ENCODE measurements around the gene STAT1.

STAT1 gene

DNA sequence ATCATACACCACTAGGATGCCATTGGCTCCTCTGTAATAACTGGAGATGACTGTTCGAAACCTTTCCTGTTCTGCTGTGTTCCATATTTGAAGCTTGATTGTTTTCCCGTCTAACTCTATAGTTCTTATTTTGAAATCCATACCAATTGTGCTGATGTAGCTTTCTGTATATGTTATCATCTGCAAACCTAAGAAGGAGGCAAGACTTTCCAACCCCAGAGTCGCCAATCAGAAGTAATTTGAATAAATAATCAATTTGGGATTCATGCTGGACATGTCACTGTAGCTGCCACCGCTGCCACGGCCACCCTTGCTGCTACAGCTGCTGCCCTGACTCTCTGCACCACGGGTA lies 20.7 kb downstream of the STAT1 start:
- H3K27ac Mint-ChIP-seq = peak overlapping the region; percentile 70
- DNase-seq (ENCODE audit: low spot score) = no peak
- H3K4me3 Mint-ChIP-seq = no peak overlapping the region
- H3K9me3 Mint-ChIP-seq = no peaks in the 10 kb centered on the region
- H3K4me1 Mint-ChIP-seq (ENCODE audit: low read depth) = peaks cover 47% of the 10 kb centered on the region
- H3K36me3 Mint-ChIP-seq (ENCODE audit: low read depth) = peaks cover 90% of the 10 kb centered on the region
- H3K27me3 Mint-ChIP-seq (ENCODE audit: low read depth) = no peaks in the 10 kb centered on the region

DNA sequence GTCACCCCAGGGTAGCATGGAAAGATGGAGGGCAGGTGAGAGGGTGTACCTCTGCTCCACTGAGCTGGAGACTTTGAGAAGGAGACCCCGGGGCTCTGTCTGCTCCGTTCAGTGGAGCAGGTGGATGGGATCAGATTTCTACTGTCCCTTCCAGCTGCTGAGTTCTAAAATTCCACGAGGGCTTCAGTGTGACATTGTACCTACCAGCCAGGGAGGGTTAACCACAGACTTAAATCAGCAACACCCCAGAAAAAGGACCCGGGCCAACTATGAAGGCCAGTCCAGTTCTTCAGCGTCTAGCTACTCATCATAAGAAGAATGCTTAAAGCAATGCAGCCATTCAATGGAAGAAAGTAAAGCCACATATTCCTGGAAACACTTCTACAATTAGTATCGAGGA lies 23.8 kb downstream of the STAT1 start:
- no peaks in the 10 kb centered on the region for H3K9me3 Mint-ChIP-seq
- no peak overlapping the region for H3K4me3 Mint-ChIP-seq
- no peak for DNase-seq (ENCODE audit: low spot score)
- H3K4me1 Mint-ChIP-seq (ENCODE audit: low read depth) = peaks cover 43% of the 10 kb centered on the region
- H3K36me3 Mint-ChIP-seq (ENCODE audit: low read depth) = peaks cover 85% of the 10 kb centered on the region
- no peaks in the 10 kb centered on the region for H3K27me3 Mint-ChIP-seq (ENCODE audit: low read depth)
- no peak overlapping the region for H3K27ac Mint-ChIP-seq

DNA sequence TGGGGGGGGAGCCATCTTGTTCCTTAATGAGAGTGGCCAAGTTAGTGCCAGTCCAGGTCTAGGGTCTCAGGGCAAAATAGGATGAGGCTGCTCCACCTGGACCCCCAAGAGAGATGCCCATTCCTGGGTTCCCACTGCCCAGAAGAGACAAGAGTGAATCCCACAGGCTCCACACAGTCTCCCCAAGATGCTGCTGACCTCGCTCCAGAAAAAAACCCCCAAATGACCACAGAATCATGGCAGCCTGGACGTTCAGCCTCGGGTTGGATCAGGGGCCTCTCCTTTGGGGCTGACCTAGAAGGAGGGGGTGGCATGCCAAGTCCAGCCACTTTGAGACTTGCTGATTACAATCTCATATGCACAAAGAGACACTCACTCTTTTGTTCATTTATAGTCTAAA lies 25.1 kb downstream of the STAT1 start:
- H3K4me3 Mint-ChIP-seq = no peak overlapping the region
- H3K27ac Mint-ChIP-seq = no peak overlapping the region
- H3K4me1 Mint-ChIP-seq (ENCODE audit: low read depth) = peaks cover 44% of the 10 kb centered on the region
- H3K9me3 Mint-ChIP-seq = no peaks in the 10 kb centered on the region
- peaks cover 88% of the 10 kb centered on the region for H3K36me3 Mint-ChIP-seq (ENCODE audit: low read depth)
- no peak for DNase-seq (ENCODE audit: low spot score)
- no peaks in the 10 kb centered on the region for H3K27me3 Mint-ChIP-seq (ENCODE audit: low read depth)

DNA sequence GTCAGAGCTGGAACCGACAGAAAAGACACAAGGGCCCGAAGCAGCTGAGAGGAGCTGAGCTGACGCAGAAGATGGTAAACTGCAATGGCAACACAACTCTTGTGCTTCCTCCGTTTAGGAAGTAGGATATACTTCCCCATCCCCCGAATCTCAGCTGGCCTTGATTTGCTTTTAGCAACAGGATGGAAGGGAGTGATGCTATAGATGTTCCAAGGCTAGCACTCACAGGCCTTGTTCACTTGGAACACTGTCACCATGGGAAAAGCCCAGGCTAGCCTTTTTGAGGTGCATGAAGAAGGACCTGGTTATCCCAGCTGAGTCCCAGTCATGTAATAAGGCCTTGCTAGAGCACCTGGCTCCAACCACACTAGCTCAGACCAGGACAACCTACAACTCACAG lies 26.0 kb downstream of the STAT1 start:
- Mint-ChIP-seq H3K9me3 (no peaks in the 10 kb centered on the region), H3K27me3 (ENCODE audit: low read depth) (no peaks in the 10 kb centered on the region), H3K27ac (peak overlapping the region; percentile 41), H3K4me1 (ENCODE audit: low read depth) (peaks cover 40% of the 10 kb centered on the region), H3K36me3 (ENCODE audit: low read depth) (peaks cover 85% of the 10 kb centered on the region), H3K4me3 (no peak overlapping the region)
- no peak for DNase-seq (ENCODE audit: low spot score)

DNA sequence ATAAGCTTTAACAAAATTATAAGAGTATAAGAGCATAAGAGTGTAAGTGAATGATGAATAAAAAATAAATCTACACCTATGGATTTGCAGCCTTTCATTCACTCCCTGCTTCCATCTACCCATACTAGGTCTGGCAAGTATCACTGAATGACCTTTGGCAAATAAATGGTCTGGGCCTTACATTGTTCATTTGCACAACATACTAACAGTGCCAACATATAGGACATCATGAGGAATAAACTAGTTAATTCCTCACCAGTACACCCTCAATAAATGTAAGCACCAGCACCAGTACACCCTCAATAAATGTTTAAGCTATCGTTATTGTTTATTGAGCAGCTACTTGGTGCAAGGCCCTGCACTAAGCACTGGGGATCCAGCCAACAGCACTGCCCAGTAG lies 26.9 kb downstream of the STAT1 start:
- no peak overlapping the region for H3K4me3 Mint-ChIP-seq
- peaks cover 86% of the 10 kb centered on the region for H3K36me3 Mint-ChIP-seq (ENCODE audit: low read depth)
- no peak for DNase-seq (ENCODE audit: low spot score)
- H3K9me3 Mint-ChIP-seq = no peaks in the 10 kb centered on the region
- H3K27ac Mint-ChIP-seq = peak overlapping the region; percentile 67
- peaks cover 47% of the 10 kb centered on the region for H3K4me1 Mint-ChIP-seq (ENCODE audit: low read depth)
- no peaks in the 10 kb centered on the region for H3K27me3 Mint-ChIP-seq (ENCODE audit: low read depth)

DNA sequence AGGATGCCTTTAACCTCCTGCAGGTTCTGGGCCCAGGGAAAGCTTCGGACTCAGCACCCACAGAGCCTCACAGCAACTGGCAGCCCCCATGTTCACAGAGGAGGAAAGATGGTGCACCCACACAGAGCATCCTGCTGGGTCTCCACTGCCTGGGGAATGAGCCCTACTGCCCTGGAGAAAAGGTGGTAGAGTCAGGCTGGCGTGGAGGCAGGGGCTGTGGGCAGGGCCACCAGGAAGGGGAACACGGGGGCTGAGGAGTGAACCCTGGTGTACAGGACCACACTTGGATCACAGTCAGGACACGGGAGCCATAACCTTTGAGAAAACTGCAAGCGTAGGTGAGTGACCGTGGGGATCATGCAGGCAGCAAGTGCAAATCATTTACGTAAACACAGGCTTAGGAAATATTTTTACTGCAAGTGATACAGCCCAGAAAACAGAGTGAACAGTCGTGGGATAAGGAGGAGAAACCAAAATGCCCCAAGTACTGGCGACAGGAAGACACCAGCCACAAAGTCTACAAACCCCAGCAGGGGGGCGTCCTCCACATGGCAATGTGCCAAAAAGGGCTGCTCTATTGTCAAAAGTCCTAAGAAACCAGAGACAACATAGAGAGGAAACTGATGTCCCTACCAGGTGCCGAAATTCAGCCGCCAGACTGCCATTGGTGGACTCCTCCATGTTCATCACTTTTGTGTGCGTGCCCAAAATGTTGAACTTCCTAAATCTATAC lies 27.6 kb downstream of the STAT1 start:
- no peak overlapping the region for H3K4me3 Mint-ChIP-seq
- H3K36me3 Mint-ChIP-seq (ENCODE audit: low read depth) = peaks cover 89% of the 10 kb centered on the region
- DNase-seq (ENCODE audit: low spot score) = no peak
- no peaks in the 10 kb centered on the region for H3K27me3 Mint-ChIP-seq (ENCODE audit: low read depth)
- H3K4me1 Mint-ChIP-seq (ENCODE audit: low read depth) = peaks cover 50% of the 10 kb centered on the region
- H3K27ac Mint-ChIP-seq = peak overlapping the region; percentile 45
- H3K9me3 Mint-ChIP-seq = no peaks in the 10 kb centered on the region

DNA sequence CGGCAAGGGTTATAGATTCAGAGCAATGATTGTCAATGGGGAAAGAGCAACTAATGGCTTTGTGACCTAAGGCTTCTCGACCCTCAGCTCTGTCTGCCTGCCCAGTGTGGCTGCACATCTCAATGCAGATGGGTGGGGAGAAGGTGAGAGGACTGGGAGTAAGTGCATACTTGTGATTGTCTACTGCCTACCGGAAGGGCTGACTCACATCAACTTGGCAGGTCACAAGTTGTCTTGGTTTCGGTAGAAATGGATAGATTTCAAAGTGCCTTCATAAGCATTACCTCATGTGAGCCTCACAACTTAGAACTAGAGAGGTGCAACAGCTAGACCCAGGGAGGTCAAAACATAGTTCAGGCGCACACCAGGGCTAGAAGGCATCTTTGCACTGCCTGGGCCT lies 29.4 kb downstream of the STAT1 start:
- peaks cover 91% of the 10 kb centered on the region for H3K36me3 Mint-ChIP-seq (ENCODE audit: low read depth)
- no peak overlapping the region for H3K4me3 Mint-ChIP-seq
- DNase-seq (ENCODE audit: low spot score) = peak; percentile 21
- peak overlapping the region; percentile 32 for H3K27ac Mint-ChIP-seq
- no peaks in the 10 kb centered on the region for H3K9me3 Mint-ChIP-seq
- no peaks in the 10 kb centered on the region for H3K27me3 Mint-ChIP-seq (ENCODE audit: low read depth)
- H3K4me1 Mint-ChIP-seq (ENCODE audit: low read depth) = peaks cover 54% of the 10 kb centered on the region

DNA sequence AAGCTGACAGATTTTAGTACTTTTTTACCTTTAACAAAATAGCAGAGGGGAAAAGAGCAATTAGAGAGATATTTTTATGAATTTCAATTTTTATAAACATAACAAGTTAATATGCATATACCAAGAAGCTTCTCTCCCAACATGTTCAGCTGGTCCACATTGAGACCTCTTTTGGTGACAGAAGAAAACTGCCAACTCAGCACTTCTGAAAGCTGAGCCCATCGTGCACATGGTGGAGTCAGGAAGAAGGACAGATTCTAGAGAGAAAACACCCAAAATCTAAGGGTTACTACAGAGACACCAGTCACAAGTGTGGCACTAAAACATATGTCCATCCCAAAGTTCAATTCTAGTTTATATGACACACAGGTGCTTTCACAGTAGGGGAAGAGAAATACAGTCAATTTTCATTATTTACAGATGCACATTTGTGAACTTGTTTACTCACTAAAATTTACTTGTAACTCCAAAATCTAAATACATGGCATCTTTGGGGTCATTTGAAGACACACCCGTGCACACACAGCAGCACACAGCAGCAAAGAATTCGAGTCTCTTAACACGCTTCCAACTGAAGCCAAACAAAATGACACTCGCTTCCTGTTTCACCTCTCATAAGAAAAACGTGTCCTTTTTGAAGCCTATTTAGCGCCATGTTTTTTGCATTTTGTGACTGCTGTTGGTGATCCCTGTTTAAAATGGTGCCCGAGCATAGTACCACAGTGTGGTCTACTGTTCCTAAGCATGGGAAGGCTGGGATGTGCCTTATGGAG lies 31.5 kb downstream of the STAT1 start:
- Mint-ChIP-seq H3K4me3 (no peak overlapping the region), H3K9me3 (no peaks in the 10 kb centered on the region), H3K27ac (peak overlapping the region; percentile 28), H3K36me3 (ENCODE audit: low read depth) (peaks cover 93% of the 10 kb centered on the region), H3K27me3 (ENCODE audit: low read depth) (no peaks in the 10 kb centered on the region), H3K4me1 (ENCODE audit: low read depth) (peaks cover 62% of the 10 kb centered on the region)
- no peak for DNase-seq (ENCODE audit: low spot score)

DNA sequence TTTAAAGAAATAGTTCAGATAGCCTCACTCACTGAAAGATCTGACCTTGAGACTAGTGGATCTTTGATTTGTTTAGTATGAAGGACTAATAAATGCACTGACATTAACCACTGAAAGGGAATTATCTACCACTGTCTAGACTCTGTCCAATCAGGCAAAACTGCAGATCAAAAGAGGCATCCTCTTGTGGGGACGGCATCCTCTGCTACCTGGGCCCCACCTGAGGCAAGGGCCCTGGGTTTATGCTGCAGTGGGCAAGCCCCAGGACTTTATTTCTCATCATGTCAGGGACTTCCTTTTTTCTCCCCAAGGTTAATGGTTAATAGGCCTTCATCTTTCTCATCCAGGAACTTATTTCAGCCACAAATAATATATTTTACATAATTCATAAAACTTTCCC lies 32.2 kb downstream of the STAT1 start:
- Mint-ChIP-seq H3K27me3 (ENCODE audit: low read depth) (no peaks in the 10 kb centered on the region), H3K36me3 (ENCODE audit: low read depth) (peaks cover 91% of the 10 kb centered on the region), H3K4me1 (ENCODE audit: low read depth) (peaks cover 58% of the 10 kb centered on the region), H3K9me3 (no peaks in the 10 kb centered on the region), H3K4me3 (no peak overlapping the region), H3K27ac (peak overlapping the region; percentile 76)
- no peak for DNase-seq (ENCODE audit: low spot score)

DNA sequence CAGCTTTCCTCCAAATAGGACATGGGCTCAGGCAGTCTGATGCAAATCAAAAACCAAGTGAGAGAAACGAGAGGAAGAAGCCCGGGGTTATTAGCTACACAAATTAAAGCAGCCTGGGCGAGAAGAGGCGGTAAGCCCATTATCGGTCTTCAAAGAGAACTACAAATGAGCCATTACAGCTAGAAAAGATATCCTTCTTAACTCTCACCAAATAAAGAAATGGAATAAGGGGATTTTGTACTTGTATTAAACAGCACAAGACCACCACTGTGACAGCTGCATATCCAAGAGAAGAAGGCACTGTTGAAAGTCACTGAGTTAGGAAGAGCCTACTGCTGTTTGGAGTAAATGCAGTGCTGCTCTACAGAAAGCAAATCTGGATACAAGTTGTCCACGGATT lies 32.6 kb downstream of the STAT1 start:
- peaks cover 57% of the 10 kb centered on the region for H3K4me1 Mint-ChIP-seq (ENCODE audit: low read depth)
- H3K27ac Mint-ChIP-seq = peak overlapping the region; percentile 76
- H3K4me3 Mint-ChIP-seq = no peak overlapping the region
- H3K27me3 Mint-ChIP-seq (ENCODE audit: low read depth) = no peaks in the 10 kb centered on the region
- no peak for DNase-seq (ENCODE audit: low spot score)
- H3K9me3 Mint-ChIP-seq = no peaks in the 10 kb centered on the region
- H3K36me3 Mint-ChIP-seq (ENCODE audit: low read depth) = peaks cover 94% of the 10 kb centered on the region

DNA sequence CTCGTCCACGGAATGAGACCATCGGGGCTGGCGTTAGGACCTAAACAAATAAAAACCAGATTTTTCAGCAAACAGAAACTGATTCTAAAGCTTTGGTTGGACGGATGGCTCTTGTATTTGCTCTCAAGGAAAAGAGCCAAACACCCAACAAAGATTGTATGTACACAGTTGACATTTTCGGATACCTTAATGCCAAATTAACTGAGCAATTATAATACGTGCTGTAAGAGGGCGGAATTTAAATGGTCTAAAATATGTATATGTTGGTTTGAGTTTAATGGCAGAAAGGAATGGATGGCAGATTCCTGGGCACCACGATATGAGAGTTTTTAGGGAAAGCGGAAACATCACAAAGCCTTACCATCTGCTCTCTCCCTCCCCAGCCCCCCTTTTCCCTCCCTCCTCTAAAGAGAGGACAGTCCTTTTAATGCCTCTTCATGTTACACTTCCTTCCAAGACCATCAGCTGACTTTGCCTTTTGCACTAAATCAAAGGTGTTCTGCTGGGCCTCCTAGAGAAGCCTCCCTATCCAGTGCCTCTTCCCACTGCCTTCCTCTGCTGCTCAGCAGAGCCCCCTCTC lies 33.3 kb downstream of the STAT1 start:
- peaks cover 93% of the 10 kb centered on the region for H3K36me3 Mint-ChIP-seq (ENCODE audit: low read depth)
- H3K4me1 Mint-ChIP-seq (ENCODE audit: low read depth) = peaks cover 57% of the 10 kb centered on the region
- peak overlapping the region; percentile 76 for H3K27ac Mint-ChIP-seq
- H3K4me3 Mint-ChIP-seq = no peak overlapping the region
- no peak for DNase-seq (ENCODE audit: low spot score)
- no peaks in the 10 kb centered on the region for H3K27me3 Mint-ChIP-seq (ENCODE audit: low read depth)
- no peaks in the 10 kb centered on the region for H3K9me3 Mint-ChIP-seq

DNA sequence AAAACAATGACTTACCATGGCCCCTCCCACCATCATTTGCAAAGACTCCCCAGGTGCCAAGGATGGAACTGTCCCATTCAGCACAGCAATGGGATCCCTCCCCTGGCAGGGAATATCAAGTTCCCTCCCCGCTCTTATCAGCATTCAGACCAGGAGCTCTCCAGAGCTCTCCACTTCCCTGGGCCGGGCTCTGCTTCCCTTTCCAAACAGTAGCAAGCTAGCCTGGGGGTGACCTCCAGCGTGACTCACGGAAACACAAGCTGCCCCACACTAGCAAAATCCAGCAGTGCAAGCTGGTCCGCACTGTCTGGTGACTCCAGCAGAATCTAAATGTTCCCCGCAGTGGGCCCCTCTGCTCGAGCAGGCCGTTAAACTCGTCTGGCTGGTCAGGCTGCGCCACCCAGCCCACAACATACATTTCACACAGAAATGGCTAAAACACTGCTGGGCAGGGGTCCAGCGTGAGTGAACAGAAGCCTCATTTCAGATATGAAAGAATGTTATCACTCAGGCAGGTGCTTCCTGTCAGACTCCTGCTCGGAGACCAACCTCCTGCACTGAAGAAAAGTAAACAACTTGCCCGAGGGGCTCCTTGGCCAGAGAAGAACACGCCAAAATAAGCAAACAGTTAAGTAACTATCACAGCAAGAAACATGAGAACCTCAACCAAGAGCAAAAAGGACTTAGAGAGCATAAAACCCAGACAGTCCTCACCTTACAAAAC lies 33.9 kb downstream of the STAT1 start:
- Mint-ChIP-seq H3K4me1 (ENCODE audit: low read depth) (peaks cover 55% of the 10 kb centered on the region), H3K36me3 (ENCODE audit: low read depth) (peaks cover 93% of the 10 kb centered on the region), H3K4me3 (no peak overlapping the region), H3K27ac (peak overlapping the region; percentile 60), H3K9me3 (no peaks in the 10 kb centered on the region), H3K27me3 (ENCODE audit: low read depth) (no peaks in the 10 kb centered on the region)
- DNase-seq (ENCODE audit: low spot score) = no peak

DNA sequence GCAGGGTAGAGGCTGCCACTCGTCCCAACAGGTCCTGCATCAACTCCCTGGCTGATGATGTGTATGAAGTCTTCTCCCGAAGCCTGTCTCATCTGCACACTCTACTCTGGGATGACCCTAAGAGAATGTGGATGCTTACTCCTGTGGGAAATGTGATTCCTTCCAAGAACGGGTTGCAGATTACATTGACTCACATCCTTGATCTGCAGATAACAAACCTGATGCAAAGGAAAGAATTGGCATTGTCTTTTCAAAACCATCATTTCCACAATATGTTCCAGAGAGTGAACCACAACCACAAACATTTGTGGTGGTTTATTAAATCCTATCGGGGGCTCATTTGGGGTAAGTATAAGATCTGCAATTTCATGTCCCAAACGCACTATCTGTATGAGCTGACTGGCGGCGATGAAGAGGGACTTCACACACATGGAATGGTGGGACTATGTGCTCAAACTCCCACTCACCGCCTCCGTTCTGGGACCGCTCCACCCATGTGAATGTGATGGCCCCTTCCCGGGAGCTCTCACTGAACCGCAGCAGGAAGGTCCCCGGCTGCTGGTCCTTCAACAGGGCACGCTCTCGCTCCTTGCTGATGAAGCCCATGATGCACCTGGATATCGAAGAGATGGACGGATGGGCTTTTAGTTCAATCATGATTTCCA lies 35.5 kb downstream of the STAT1 start:
- Mint-ChIP-seq H3K27me3 (ENCODE audit: low read depth) (no peaks in the 10 kb centered on the region), H3K36me3 (ENCODE audit: low read depth) (peaks cover 93% of the 10 kb centered on the region), H3K27ac (peak overlapping the region; percentile 39), H3K4me3 (no peak overlapping the region), H3K9me3 (no peaks in the 10 kb centered on the region), H3K4me1 (ENCODE audit: low read depth) (peaks cover 47% of the 10 kb centered on the region)
- DNase-seq (ENCODE audit: low spot score) = no peak

Data from T-helper 2 cell treated with Interferon-gamma antibody and Interleukin-4, amounts not matched to agents 5 μg/mL and 100 μg/mL, for 36 hours (primary cell).